Keratinocyte (primary cell): Measurements from ENCODE around the gene SMAD3. TPM values are rescaled to one million over a fixed set of nuclear protein-coding genes. Genes with fewer than 3 reads are reported as not detected.

Source experiments
- DNase-seq: peaks from one replicate; pipeline ENCODE4 v3.0.0-alpha.2; 2011; ENCODE audit warnings: low read depth, missing footprints, low spot score
- FAIRE-seq: peaks from 2 replicates; lab custom pipeline; 2011; peaks lifted over from hg19 to GRCh38; lab: Jason Lieb, UNC
- H2AFZ ChIP-seq: 2 replicates; pipeline ENCODE4 v1.6.0; 2012; ENCODE audit warnings: low read length, control low read depth, inconsistent platforms; ENCODE audit not compliant: control insufficient read depth
- H3K27ac ChIP-seq: 2 replicates; pipeline ENCODE4 v1.5.1; 2011; ENCODE audit warnings: low read length; ENCODE audit not compliant: control insufficient read depth, insufficient read depth
- H3K27me3 ChIP-seq: 3 replicates; pipeline ENCODE4 v1.6.0; 2011; ENCODE audit warnings: low read length; ENCODE audit not compliant: control insufficient read depth, insufficient read depth; ENCODE audit errors: extremely low read depth
- H3K36me3 ChIP-seq, 2 experiments: 2 replicates in 1 of 2; 3 replicates in 1 of 2; pipeline ENCODE4 v1.5.1; 2011; ENCODE audit warnings: low read length in 2 of 2, mild to moderate bottlenecking in 1 of 2; ENCODE audit not compliant: control insufficient read depth in 2 of 2, insufficient read depth in 2 of 2; ENCODE audit errors: extremely low read depth in 1 of 2
- H3K4me1 ChIP-seq: 3 replicates; pipeline ENCODE4 v1.5.1; 2011; ENCODE audit warnings: low read length; ENCODE audit not compliant: control insufficient read depth, insufficient read depth; ENCODE audit errors: extremely low read depth
- H3K4me2 ChIP-seq: 3 replicates; pipeline ENCODE4 v1.6.0; 2011; ENCODE audit warnings: low read depth, low read length; ENCODE audit not compliant: control insufficient read depth, insufficient read depth; ENCODE audit errors: extremely low read depth
- H3K4me3 ChIP-seq, 3 experiments: fragments of 200-600 bp in 1 of 3; sonication (generic) in 1 of 3; 2 replicates in 2 of 3; 3 replicates in 1 of 3; pipeline ENCODE4 v1.5.1; 2011 to 2016; ENCODE audit warnings: low read length in 3 of 3, mild to moderate bottlenecking in 3 of 3, control low read depth in 2 of 3, inconsistent platforms in 1 of 3, low read depth in 1 of 3, mixed read lengths in 1 of 3, mixed run types in 1 of 3, moderate library complexity in 1 of 3; ENCODE audit not compliant: control insufficient read depth in 2 of 3, insufficient read depth in 2 of 3; ENCODE audit errors: extremely low read depth in 1 of 3
- H3K79me2 ChIP-seq: 2 replicates; pipeline ENCODE4 v1.6.0; 2012; ENCODE audit warnings: low read length; ENCODE audit not compliant: control insufficient read depth, insufficient read depth
- H3K9ac ChIP-seq: 3 replicates; pipeline ENCODE4 v1.6.0; 2011; ENCODE audit warnings: low read length; ENCODE audit not compliant: control insufficient read depth, insufficient read depth; ENCODE audit errors: extremely low read depth
- H3K9me1 ChIP-seq: 3 replicates; pipeline ENCODE4 v1.6.0; 2011; ENCODE audit warnings: low read length; ENCODE audit not compliant: control insufficient read depth, insufficient read depth; ENCODE audit errors: extremely low read depth
- H3K9me3 ChIP-seq: 2 replicates; pipeline ENCODE4 v1.5.1; 2012; ENCODE audit warnings: low read depth, low read length; ENCODE audit not compliant: control insufficient read depth
- H4K20me1 ChIP-seq: 3 replicates; pipeline ENCODE4 v1.6.0; 2011; ENCODE audit warnings: low read length; ENCODE audit not compliant: control insufficient read depth, insufficient read depth; ENCODE audit errors: extremely low read depth
- CTCF ChIP-seq, 3 experiments: IDR thresholded peaks in 1 of 3; conservative IDR thresholded peaks in 1 of 3; optimal IDR thresholded peaks in 1 of 3; 2 replicates in 2 of 3; 3 replicates in 1 of 3; pipeline versions ENCODE3 to v1.5.1; 2011; ENCODE audit warnings: low read length in 3 of 3, mild to moderate bottlenecking in 3 of 3, moderate library complexity in 2 of 3, control low read depth in 1 of 3, inconsistent platforms in 1 of 3; ENCODE audit not compliant: insufficient read depth in 2 of 3; ENCODE audit errors: extremely low read depth in 1 of 3
- EZH2 ChIP-seq: IDR thresholded peaks from one replicate; pipeline ENCODE4 v1.6.1; 2012; ENCODE audit warnings: inconsistent platforms, mild to moderate bottlenecking, low read length, moderate library complexity
- dilution Hi-C: fragments of 300-500 bp; cut with MboI; formaldehyde crosslinking; loops from one replicate; pipeline ENCODE4 v1.7.0; 2020; ENCODE audit warnings: low sequenced_read_pairs; ENCODE audit not compliant: extremely low pct_ligation_motif_present
- polyA plus RNA-seq, 5 experiments: library from polyadenylated mRNA; depleted of rRNA in 3 of 5; stranded (reverse) in 3 of 5; stranded (forward) in 1 of 5; unstranded in 1 of 5; fragments of >200 nt; gene quantifications; 1 replicate in 1 of 5; 2 replicates in 3 of 5; 3 replicates in 1 of 5; pipeline versions ENCODE4 v1.2.1 to v1.2.3, GENCODE V29; 2011 to 2012; ENCODE audit warnings: missing spikeins in 2 of 5, low read depth in 1 of 5, low replicate concordance in 1 of 5

Gene SMAD3
- polyA plus RNA-seq, 1 donor (not counting 4 experiments of a cell fraction or from before 2014, with no cell fraction given) = 33.7 TPM

DNA sequence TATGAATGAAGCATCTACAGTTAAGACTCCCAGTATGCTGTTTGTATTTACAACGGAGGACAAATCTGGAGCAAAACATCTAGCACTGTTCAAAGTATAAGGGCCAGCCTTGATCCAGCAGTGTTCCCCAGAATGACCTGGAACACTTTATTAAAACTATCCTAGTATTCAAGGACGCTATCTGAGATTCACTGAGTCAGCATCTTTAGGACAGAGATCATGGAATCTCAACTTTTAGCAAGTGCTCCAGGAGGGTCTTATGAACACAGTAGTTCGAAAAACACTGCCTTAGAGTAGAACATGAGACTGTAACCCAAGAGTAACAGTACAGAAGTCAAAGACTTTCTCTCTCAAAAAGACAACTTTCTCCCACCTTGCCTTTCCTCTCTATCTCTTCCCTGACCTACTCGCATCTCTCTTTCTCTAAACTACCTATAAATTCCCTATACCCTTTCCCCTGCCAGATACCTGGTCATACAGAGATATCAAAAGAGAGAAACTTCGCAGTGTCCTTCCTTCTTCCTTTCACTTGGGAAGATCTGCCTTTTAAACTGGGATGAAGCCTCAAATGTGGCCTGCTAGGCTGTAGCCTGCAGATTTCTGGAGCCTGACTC lies 145.3 kb downstream of the SMAD3 start:
- no peak overlapping the region for H3K27ac ChIP-seq
- H4K20me1 ChIP-seq = no peaks in the 10 kb centered on the region
- TF ChIP-seq EZH2 (no peak), CTCF (optimal IDR thresholded peaks at IDR 0.05 in 1 of 3, IDR thresholded peaks at IDR 0.05 in 1 of 3, conservative IDR thresholded peaks at IDR 0.05 in 1 of 3; ENCODE audit: extremely low read depth in 1 of 3, insufficient read depth in 2 of 3, low read length in 3 of 3) (no peak)
- no peaks in the 10 kb centered on the region for H3K27me3 ChIP-seq
- no peaks in the 10 kb centered on the region for H3K9me3 ChIP-seq
- H3K4me1 ChIP-seq = no peaks in the 10 kb centered on the region
- no peak overlapping the region for H3K4me2 ChIP-seq
- no peak overlapping the region for H3K4me3 ChIP-seq
- H3K9ac ChIP-seq = no peak overlapping the region
- no peaks in the 10 kb centered on the region for H3K9me1 ChIP-seq
- dilution Hi-C loops = no loop called here
- no peak for FAIRE-seq
- no peaks in the 10 kb centered on the region for H3K79me2 ChIP-seq
- no peak for DNase-seq
- peaks cover under 1 to 3% of the 10 kb centered on the region in 2 experiments for H3K36me3 ChIP-seq
- no peak overlapping the region for H2AFZ ChIP-seq

DNA sequence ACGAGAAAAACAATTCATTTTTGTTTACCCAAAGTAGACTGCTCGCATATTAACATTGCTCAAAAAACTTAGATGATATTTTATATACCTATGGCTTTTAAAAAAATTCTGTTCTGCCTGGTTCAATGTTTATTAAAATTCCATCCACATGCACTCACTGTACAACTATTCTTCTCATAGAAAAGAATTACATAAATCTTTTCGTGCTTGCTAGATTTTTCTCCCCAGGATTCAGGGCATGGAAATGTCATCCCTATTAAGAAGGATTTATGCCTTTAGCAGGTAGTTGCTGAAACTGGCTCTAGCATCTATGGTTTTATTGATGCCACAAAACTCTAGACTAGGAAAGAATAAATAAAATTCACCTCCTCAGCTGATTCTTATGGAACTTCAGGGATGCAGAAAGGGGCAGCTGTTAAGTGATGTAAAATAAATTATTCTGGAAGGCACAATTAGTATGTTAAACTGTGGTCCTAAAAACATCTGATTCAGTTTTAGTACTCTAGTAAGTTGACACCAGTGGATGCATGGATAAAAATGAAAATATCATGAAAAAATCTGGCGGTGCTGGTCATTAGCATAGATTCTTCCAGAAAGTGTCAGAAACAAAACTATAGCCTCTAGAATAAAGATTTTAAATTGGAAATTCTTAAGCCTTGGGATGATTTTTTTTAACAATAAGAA lies 147.4 kb downstream of the SMAD3 start:
- Histone ChIP-seq H3K4me2 (no peak overlapping the region), H3K9ac (no peak overlapping the region), H3K9me3 (no peaks in the 10 kb centered on the region), H4K20me1 (no peaks in the 10 kb centered on the region), H3K79me2 (no peaks in the 10 kb centered on the region), H3K9me1 (no peaks in the 10 kb centered on the region), H3K36me3 (peaks cover 0 to 3% of the 10 kb centered on the region in 2 experiments), H3K27me3 (no peaks in the 10 kb centered on the region), H3K4me1 (no peaks in the 10 kb centered on the region), H3K4me3 (no peak overlapping the region), H3K27ac (no peak overlapping the region), H2AFZ (no peak overlapping the region)
- no peak for DNase-seq
- dilution Hi-C loops = no loop called here
- TF ChIP-seq EZH2 (no peak), CTCF (optimal IDR thresholded peaks at IDR 0.05 in 1 of 3, IDR thresholded peaks at IDR 0.05 in 1 of 3, conservative IDR thresholded peaks at IDR 0.05 in 1 of 3; ENCODE audit: extremely low read depth in 1 of 3, insufficient read depth in 2 of 3, low read length in 3 of 3) (no peak)
- no peak for FAIRE-seq
